OCI-LY7 (cell line): ENCODE data around the gene VPS37B.

Source experiments
- EZH2phosphoT487 ChIP-seq: fragments of 200-600 bp; sonication (generic); IDR thresholded peaks from 2 replicates; pipeline ENCODE4 v1.6.1; 2018; ENCODE audit warnings: low read depth, borderline replicate concordance, mild to moderate bottlenecking, mixed run types, antibody characterized with exemption, low read length, moderate library complexity, mixed read lengths
- TF ChIP-seq, protein P1 (sequence below): fragments of 200-600 bp; sonication (generic); conservative IDR thresholded peaks from 2 replicates; pipeline ENCODE4 v1.5.1; 2014; ENCODE audit warnings: mild to moderate bottlenecking, antibody characterized with exemption, low read length, moderate library complexity, mixed read lengths

DNA sequence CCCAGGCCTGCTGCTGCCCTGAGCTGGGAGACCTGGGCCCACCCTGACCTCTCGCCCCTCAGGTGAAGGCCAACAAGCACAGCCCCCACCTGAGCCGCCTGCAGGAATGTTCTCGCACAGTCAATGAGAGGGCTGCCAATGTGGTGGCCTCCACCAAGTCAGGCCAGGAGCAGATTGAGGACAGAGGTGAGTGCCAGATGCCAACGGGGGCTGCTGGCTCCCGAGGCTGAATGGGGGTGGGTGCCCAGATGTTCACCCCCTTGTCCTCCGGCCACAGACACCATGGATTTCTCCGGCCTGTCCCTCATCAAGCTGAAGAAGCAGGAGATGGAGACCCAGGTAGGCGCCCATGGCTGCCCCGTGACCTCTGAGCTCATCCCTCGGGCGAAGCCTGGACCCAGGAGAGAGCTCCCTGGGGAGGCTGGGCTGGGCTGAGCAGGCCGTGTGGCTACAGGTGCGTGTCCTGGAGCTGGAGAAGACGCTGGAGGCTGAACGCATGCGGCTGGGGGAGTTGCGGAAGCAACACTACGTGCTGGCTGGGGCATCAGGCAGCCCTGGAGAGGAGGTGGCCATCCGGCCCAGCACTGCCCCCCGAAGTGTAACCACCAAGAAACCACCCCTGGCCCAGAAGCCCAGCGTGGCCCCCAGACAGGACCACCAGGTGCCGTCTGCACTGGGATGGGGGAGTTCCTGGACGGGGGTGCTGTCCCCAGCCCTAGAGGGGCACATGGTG lies 34.9 kb downstream of the VPS37B start:
- TF ChIP-seq, protein P1, sequence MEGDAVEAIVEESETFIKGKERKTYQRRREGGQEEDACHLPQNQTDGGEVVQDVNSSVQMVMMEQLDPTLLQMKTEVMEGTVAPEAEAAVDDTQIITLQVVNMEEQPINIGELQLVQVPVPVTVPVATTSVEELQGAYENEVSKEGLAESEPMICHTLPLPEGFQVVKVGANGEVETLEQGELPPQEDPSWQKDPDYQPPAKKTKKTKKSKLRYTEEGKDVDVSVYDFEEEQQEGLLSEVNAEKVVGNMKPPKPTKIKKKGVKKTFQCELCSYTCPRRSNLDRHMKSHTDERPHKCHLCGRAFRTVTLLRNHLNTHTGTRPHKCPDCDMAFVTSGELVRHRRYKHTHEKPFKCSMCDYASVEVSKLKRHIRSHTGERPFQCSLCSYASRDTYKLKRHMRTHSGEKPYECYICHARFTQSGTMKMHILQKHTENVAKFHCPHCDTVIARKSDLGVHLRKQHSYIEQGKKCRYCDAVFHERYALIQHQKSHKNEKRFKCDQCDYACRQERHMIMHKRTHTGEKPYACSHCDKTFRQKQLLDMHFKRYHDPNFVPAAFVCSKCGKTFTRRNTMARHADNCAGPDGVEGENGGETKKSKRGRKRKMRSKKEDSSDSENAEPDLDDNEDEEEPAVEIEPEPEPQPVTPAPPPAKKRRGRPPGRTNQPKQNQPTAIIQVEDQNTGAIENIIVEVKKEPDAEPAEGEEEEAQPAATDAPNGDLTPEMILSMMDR, result no peak
- TF ChIP-seq EZH2phosphoT487, result no peak
